Stimulated activated CD8-positive, alpha-beta memory T cell treated with anti-CD3 and anti-CD28 coated beads, Interleukin-12 subunit alpha, Interleukin-12 subunit beta, amount 100 ng/mL, for 4 hours (primary cell): ENCODE results near the gene HK1.
"Not testable (repeated sequence)": the region's sequence is repeated elsewhere in the genome, so short reads cannot be mapped to it uniquely, and the experiment has no call there.

Experiments used
- DNase-seq: peaks from one replicate; pipeline ENCODE4 v3.0.0-alpha.2; 2020; ENCODE audit warnings: low read depth

Gene HK1

DNA sequence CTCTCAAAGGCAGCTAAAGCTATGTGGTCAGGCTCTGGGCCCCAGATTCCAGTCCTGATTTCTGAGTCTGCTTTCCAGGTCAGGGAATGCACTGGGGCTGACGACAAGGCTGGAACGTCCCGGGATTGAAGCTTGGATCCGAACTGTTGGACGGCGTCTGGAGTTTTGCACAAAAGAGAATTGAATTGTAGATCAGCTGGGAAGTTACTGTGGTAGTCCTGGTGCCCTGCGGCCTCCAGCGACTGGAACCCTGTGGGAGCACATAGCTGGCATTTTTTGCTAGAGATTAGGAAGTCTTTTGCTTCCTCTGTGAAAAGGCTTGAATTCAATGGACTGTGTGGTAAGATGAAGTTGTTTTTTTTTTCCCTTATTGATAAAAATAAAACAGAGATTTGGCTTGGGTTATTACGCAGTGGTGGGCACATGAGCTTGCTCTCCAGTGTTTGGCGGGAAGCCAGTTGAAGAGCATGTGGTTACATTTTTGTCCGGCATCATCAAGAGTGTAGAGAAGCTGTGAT, at the start of gene HK1:
Gene HK1 (plus strand): TSS at position 51 of the 518 bp plus-strand sequence.
- no peak for DNase-seq

DNA sequence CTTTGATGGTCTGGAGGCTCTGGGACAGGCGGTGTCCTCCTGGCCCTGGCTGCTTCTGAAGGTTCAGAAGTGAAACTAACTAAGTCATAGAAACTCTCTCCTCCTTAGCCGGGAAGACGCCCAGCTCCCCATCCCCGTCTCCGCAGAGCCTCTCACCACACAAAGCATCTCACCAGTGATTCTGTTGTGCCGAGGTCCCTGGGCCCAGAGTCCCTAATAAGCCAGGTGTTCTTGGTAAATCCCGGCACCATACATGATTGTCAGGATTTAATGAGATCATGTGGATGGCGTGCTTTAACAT, 48.7 kb upstream of the HK1 start:
- no peak for DNase-seq

DNA sequence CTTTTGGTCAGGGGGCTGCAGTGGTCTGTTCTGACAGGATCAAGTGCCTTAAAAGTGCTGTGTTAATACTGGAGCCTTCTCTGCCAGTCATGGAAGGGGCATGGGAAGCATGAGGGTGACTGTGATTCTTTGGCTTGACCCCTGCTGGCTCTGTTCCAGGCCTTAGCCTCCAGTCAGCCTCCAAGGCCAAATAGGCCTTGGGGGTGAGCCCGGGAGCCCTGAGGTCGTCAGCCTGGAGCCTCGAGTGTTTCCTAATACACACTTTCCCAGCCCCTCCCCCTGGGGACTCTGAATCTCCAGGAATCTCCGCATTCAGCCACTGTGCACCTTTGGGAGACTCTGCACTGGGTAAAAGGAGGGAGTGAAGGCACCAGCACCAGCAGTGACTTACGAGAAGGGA, 48.2 kb upstream of the HK1 start:
- no peak for DNase-seq

DNA sequence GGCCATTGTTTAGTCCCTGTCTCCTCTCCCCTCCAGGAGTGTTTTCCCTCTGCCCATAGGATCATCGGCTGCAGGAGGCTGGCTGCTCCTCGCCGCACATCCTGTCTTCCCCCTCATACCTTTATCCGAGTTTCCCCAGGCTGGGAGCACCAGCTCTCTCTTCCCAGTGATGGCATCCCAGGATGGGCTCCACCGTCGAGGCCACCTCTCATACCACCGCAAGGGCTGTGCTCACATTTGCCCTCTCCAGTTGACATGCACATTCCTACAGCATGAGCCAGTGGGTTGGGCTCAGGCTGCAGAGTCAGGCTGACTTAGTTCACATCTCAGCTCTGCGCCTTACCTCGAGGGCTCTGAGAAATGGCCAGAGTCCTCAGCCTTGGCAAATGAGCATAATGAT, 46.0 kb upstream of the HK1 start:
- no peak for DNase-seq

DNA sequence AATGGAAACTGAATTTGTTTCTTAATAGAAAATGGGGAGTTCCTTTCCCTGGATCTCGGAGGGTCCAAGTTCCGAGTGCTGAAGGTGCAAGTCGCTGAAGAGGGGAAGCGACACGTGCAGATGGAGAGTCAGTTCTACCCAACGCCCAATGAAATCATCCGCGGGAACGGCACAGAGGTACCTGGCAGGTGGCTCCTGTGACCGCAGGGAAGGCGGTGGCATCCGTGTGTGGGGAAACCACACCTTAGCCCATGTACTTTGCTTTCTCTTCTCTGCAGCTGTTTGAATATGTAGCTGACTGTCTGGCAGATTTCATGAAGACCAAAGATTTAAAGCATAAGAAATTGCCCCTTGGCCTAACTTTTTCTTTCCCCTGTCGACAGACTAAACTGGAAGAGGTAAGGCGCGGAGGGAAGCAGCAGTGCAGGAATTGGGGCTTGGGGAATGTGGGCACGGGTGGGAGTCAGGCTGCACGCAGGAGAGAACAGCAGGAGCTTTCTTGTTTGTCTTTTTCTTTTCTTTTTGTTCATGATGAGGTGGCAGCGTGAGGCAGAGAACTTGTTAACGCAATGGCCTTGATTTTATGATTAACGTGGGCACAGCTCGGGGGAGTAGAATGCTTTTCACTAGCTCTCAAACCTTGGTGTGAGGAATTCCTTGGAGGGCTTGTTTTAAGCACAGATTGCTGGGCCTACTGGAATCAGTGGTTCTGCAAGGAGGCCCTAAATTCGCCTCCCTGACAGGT, 45.4 kb upstream of the HK1 start:
- DNase-seq: no peak

DNA sequence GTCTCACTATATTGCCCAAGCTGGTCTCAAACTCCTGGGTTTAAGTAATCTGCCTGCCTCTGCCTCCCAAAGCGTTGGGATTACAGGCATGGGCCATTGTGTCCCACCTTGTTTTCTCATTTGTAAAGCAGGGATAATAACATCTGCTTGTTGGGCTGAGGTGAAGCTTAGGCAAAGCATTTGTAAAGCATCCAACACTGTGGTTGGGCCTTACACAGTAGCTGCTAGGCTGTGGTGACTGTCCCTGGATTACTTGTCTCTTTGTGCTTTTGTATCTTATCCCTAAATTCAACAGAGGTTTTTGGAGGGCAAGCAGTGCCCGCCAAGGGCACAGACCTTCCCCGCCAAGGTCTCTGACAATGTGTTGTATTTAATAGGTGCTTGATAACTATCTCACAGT, 43.8 kb upstream of the HK1 start:
- DNase-seq: no peak

DNA sequence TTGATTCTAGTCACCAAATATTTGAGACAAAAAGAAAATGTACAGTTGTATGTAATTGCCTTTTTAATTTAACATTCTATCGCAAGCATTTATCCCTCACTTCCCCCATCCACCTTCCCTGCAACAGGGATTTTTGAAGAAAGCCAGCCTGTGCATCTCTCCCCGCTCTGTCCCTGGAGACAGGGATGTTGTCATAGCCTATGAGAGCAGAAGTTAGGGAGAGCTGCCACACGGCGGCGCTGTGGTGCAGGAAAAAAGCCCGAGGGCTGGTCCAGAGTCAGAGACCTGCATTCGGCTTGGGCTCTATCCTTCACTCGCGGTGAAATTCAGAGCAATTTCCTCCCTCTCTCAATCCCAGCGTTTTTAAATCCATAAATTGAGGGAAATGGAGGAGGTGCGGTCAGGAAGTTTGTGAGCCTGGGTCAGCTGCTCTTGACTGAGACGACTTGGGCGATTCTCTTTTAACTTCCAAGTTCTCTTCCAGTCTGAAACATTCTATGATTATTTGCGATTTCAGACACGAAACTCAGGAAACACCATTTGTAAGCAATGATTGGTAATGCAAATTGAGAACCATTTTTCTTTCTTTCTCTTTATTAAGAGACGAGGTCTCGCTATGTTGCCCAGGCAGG, 40.7 kb upstream of the HK1 start:
- peak; percentile 68 for DNase-seq

DNA sequence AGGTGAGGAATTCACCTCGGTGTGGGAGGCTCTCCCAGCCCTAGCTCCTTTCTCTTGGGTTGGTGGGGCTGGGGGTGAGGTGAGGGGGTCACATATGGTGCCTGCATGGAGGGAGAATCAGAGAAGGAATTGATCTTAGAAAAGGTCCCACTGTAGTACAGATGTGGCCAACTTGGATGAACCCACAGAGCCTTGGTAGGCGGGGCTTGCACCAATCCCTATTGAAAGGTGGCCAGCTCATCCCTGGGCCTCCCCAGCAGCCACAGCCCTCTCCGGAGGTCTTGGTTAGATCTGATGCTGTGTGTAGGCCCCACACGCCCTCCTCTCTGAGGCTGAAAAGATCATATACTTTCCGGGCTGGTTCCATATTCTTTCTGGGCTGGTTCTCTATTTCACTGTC, 39.2 kb upstream of the HK1 start:
- no peak for DNase-seq

DNA sequence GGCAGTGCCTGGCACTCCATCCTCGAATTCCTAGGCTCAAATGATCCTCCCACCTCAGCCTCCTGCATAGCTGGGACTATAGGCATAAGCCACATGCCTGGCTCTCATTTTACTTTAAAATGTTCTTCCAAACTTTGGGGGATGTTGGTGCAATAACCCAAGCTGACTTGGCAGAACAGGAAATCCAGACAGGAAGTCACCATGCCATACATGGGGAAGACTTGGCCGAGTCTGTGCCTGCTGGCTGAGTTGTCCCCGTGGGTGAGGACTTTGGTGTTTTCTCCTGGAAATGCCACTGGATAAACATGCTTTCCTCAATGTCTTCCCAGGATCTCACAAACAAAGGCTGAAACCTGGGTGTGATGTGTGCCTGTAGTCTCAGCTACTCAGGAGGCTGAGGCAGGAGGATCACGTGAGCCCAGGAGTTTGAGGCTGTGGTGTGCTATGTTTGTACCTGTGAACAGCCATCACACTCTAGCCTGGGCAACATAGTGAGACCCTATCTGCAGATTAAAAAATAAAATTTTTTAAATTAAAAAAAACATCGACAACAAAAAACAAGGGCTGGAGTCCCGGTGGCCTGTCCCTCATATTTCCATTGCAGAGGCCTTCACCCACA, 38.4 kb upstream of the HK1 start:
- no peak for DNase-seq

DNA sequence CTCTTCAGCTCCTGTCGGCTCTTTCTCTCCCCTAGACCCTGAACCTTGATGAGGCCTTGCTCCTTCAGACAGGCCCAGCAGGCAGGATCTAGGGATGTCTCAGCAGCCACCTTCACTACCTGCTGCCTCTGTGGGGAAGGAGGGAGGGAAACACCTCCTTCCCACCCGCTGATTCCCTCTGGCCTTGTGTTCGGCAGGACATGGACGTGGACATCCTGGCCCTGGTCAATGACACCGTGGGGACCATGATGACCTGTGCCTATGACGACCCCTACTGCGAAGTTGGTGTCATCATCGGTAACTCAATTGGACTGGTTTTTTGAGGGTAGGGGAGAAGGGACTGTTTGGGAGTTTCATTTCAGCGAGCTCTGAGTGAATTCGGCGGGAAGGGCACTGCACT, 37.8 kb upstream of the HK1 start:
- no peak for DNase-seq

DNA sequence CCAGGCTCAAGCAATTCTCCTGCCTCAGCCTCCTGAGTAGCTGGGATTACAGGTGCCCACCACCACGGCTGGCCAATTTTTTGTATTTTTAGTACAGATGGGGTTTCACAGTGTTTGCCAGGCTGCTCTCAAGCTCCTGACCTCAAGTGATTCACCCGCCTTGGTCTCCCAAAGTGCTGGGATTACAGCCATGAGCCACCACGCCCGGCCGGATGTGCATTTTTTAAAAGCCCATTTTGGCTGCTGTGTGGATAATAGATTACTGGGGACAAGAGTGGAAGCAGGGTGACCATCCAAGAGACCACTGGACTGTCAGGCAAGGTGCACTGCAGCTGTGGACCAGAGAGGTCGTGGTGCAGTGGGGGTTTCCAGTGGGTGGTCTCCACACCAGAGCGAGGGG, 36.7 kb upstream of the HK1 start:
- DNase-seq: no peak

DNA sequence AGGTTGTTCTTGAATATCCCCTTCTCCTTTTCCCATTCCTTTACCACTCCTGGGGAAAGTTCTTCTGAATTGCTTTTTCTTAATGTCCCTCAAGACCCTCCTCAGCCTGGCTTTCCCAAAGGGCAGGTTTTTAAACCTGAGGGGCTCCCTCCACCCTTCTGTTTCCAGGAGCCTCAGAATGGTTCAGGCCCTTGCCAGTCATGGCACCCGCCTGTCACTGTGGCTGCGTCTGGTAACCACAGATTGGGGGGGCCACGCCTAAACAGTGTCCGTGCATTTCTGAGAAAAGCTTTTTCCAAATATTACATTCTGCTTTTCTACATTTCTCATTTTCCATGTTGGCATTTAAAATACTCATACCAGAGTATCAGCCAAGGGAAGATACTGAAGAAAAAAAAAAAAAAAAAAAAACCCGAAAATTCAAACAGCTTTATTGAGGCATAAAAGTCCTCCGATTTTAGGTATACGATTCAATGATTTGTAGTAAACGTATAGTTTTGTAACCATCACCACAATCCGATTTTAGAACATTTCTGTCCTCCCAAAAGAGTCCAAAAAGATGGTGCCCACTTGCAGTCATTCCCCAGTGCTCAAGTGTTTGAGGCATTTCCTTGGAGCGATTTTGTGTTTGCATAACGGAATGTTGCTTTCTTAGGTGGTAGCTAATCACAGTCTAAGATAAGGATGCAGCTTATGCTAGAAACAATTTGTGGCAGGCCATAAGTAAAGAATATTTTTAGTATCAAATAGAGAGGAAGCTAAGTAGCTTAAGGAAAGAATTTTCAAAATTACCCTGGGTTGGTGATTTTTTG, 36.0 kb upstream of the HK1 start:
- no peak for DNase-seq

DNA sequence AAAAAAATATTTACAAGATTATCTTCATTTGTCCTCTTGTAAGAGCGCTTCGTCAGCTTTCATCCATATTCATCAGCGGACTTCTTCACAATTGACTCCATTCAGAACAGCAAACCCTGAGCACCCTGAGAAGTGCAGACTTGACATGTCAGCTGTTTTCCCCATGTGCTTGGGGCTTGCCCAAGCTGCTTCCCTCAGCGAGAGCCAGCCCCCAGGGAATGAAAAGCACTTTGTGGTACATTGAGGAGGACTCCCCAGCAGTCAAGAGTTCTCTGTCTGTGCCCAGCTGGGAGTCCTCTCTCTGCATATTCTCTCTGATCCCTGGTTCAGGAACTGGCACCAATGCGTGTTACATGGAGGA, 35.5 kb upstream of the HK1 start:
- no peak for DNase-seq

DNA sequence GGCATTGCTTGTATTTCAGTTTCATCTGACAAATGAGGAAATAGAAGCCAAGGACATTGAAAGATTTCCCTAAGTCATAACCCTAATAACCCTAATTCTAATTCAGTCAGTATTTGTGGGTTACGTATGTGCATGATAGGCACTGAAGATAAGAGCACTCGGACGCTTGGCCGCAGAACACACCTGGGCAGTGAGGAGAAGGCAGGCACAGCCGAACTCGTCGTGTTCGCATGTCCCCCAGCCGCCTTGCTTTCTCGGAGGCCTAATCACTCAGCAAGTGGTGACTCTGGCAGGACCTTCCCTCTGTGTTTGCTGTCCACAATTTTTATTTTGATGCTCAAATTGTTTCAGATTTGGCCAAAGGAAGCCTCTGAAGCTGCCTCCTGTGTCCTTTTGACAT, 34.5 kb upstream of the HK1 start:
- DNase-seq: no peak

DNA sequence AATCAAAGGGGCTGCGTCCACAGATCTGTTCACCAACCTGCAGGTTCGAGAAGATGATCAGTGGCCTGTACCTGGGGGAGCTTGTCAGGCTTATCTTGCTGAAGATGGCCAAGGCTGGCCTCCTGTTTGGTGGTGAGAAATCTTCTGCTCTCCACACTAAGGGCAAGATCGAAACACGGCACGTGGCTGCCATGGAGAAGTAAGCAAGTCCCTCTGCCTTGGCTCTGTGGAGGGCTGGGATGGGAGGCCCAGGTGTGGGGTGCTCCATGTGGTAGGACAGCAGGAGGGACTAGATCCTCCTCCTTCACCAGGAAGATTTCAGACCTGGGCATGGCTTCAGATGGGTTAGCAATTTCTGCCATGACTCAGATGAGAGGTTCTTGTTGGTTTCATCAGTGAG, 32.3 kb upstream of the HK1 start:
- no peak for DNase-seq

DNA sequence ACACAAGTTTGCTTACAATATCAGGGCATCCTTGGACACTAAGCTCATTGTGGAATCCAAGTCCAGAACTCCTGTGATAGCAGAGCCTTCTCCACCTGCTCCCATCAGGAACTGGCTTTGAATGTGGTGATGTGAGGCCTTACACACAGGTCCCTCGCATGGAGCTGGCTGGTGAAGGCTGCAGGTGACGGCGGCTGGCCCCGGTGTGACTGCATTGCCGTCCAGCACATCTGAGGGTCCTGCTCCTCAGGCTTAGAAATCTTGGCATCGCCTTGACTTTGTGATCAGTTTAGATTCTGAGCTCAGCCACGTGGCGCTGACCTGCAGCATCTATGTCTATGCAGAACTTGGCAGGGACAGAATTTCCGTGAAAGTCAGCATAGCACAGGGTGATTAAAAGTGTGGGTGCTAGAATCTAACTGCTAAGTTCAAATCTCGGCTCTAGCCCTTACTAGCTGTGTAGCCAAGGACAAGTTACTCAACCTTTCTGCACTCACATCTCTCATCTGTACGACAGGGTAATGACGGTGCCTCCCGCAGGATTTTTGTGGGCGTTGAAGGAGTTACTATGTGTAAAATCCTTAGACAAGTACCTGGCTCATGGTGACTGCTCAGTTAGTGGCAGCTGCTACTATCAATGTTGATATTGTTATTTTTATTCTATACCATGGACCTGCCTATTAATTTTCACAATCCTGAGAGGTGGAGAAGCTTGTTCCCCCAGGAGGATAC, 31.5 kb upstream of the HK1 start:
- no peak for DNase-seq

DNA sequence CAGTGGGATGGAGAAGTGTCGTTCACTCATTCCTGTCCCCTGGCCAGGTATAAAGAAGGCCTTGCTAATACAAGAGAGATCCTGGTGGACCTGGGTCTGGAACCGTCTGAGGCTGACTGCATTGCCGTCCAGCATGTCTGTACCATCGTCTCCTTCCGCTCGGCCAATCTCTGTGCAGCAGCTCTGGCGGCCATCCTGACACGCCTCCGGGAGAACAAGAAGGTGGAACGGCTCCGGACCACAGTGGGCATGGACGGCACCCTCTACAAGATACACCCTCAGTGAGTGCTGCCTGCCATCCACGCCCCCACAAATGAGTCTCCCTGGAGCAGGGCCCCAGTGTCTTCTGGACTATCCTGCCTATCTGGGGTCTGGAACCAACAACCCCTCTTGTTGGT, 31.0 kb upstream of the HK1 start:
- DNase-seq: no peak

DNA sequence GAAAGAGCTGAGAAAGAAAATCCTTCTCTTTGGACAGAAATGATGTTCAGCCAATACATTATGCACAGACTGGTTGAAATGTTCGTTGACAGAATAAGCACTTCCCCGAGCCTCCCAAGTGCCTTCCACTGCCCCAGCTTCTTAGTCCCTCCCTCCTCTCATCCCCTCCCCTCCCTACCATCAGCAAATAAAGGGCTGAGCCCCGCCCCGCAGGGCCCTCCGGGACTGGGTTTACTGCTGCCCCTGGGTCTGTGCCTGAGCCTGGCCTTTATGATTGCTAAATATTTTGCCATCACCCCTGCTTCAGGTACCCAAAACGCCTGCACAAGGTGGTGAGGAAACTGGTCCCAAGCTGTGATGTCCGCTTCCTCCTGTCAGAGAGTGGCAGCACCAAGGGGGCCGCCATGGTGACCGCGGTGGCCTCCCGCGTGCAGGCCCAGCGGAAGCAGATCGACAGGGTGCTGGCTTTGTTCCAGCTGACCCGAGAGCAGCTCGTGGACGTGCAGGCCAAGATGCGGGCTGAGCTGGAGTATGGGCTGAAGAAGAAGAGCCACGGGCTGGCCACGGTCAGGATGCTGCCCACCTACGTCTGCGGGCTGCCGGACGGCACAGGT, 30.1 kb upstream of the HK1 start:
- DNase-seq: no peak

DNA sequence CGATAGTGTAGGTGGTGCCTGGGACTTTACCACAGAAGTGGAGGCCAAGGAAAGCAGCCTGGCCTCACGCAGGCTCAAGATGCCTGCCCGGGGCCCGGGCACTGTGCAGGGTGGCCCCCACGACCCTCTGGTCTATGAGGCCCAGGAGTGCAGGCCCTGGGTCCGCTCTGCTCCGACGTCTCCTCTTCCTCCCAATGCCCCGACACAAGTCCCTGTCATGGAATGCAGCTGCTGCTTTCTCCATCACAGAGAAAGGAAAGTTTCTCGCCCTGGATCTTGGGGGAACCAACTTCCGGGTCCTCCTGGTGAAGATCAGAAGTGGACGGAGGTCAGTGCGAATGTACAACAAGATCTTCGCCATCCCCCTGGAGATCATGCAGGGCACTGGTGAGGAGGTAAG, 28.3 kb upstream of the HK1 start:
- DNase-seq: no peak

DNA sequence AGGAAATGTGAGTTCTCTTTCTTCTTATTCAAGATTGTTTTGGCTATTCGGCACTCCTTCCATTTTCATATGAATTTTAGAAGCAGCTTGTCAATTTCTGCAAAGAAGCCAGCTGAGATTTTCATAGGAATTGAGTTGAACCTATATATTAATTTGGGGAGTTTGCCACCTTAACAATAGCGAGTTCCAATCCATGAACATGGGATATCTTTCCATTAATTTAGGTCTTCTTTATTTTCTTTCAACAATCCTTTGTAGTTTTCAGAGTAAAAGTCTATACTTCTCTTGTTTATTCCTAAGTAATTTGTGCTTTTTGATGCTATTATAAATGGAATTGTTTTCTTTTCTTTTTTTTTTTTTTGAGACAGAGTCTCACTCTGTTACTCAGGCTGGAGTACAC, 26.9 kb upstream of the HK1 start:
- not testable (repeated sequence) for DNase-seq

DNA sequence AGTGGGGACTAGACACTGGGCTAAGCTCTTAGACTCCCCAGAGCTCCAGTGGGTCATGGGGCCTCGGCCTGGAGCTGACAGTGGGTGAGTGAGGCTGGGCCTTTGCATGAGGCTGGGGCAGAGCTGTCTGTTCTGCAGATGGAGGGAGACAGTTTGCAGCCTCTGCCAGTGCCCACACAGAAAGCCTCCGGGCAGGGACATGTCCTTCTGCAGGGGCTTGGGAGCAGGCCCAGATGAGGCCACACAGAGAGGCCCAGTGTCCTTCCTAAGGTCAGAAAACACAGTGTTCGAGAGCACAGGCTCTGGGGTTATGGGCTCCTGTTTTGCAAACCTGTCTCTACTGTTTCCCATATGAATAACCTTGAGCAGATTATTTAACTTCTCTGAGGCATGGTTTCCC, 25.1 kb upstream of the HK1 start:
- no peak for DNase-seq

DNA sequence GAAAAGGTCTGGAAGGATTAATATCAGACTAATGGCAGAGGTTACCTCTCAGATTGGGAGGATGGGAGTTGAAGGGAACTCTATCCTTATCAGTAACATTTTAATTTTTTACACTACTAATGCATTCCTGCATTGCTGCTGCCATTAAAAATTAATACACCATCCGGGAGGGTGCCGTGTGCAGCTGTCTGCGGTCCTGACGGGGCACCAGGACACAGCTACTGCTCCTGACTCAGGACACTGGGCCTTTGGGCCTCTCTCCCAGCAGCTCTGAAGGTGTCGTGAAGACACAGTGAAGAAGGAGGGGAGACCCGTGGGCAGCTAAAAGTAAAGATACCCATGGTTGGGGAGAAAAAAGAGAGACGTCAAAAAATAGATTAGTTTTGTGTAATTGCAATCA, 23.4 kb upstream of the HK1 start:
- no peak for DNase-seq
